Esophagus (tissue), 2 donors: Measurements from ENCODE around the gene PRDM8. TPM values are rescaled to one million over a fixed set of nuclear protein-coding genes. Genes with fewer than 3 reads are reported as not detected.

Experiments used
- H3K27ac ChIP-seq, 2 donors: one replicate each; pipeline ENCODE4 v1.5.1; 2013; ENCODE audit warnings: low read depth in 2 of 2, mild to moderate bottlenecking in 2 of 2, inconsistent platforms in 1 of 2, low read length in 1 of 2, moderate library complexity in 1 of 2
- H3K27me3 ChIP-seq, 2 donors: one replicate each; pipeline ENCODE4 v1.6.1; 2013; ENCODE audit warnings: low read length in 2 of 2, control low read depth in 1 of 2, mild to moderate bottlenecking in 1 of 2; ENCODE audit not compliant: insufficient read depth in 2 of 2, control insufficient read depth in 1 of 2
- H3K36me3 ChIP-seq, 2 donors: one replicate each; pipeline ENCODE4 v1.6.1; 2013; ENCODE audit warnings: low read length in 1 of 2; ENCODE audit not compliant: control insufficient read depth in 2 of 2, insufficient read depth in 2 of 2
- H3K4me1 ChIP-seq, 2 donors: one replicate each; pipeline ENCODE4 v1.6.1; 2013; ENCODE audit warnings: low read length in 1 of 2; ENCODE audit not compliant: control insufficient read depth in 2 of 2, insufficient read depth in 2 of 2
- H3K4me3 ChIP-seq, 2 donors: one replicate each; pipeline ENCODE4 v1.5.1; 2013; ENCODE audit warnings: low read length in 2 of 2, mild to moderate bottlenecking in 2 of 2, low read depth in 1 of 2, moderate library complexity in 1 of 2
- H3K9me3 ChIP-seq, 2 donors: one replicate each; pipeline ENCODE4 v1.6.1; 2013; ENCODE audit warnings: mild to moderate bottlenecking in 2 of 2, low read depth in 1 of 2, low read length in 1 of 2, moderate library complexity in 1 of 2; ENCODE audit not compliant: control insufficient read depth in 2 of 2, insufficient read depth in 1 of 2
- WGBS, 2 donors: extraction: QIAGEN DNeasy Blood & Tissue Kit; methylation state at CpG; one replicate each; pipeline ENCODE4 v1.1.7; 2013; 5-methylcytosine and 5-hydroxymethylcytosine counted together
- polyA plus RNA-seq, 2 donors: library from polyadenylated mRNA; stranded (reverse); fragments of 200-250 nt; gene quantifications; one replicate each; pipeline ENCODE4 v1.2.3, GENCODE V29; 2013
- donor health status: healthy with polysubstance abuse.
- donor health status: Bipolar disorder and iron deficiency.

PRDM8 gene
- polyA plus RNA-seq, 2 donors, result 1.2 to 1.5 TPM

- Histone ChIP-seq H3K9me3 (no peaks in the 10 kb centered on the region), H3K27me3 (no peaks in the 10 kb centered on the region)
These were observed 56.2 kb downstream of the PRDM8 start for GRCh38 chr4:80253510-80253909.

More at GRCh38 chr4:80253510-80253909, 56.2 kb downstream of the PRDM8 start:
- Histone ChIP-seq H3K4me1 (no peaks in the 10 kb centered on the region), H3K4me3 (no peak overlapping the region), H3K36me3 (no peaks in the 10 kb centered on the region), H3K27ac (no peak overlapping the region)
- 64 to 66% methylated on average over 4 of the region's 4 CpGs for WGBS, 2 donors

Other genes starting within 250 kb of the PRDM8 start
- 1 to 10 TPM; 4.0 to 9.6 TPM for gene ANTXR2, start 124.3 kb upstream of the PRDM8 start, polyA plus RNA-seq
- gene FGF5, start 69.2 kb downstream of the PRDM8 start, polyA plus RNA-seq, result under 1 TPM; 0.01 to 0.04 TPM
- gene CFAP299, start 138.2 kb downstream of the PRDM8 start, polyA plus RNA-seq, result not detected